Transverse colon (tissue), 3 donors: ENCODE data around the gene KRT14.

Experiments
- POLR2A ChIP-seq: fragments of 450-650 bp; IDR thresholded peaks from one replicate; pipeline ENCODE4 v1.6.1; 2016; ENCODE audit warnings: antibody characterized with exemption, mild to moderate bottlenecking, moderate library complexity
- TF ChIP-seq, protein P1 (sequence below), 5 experiments: fragments of 200-600 bp in 3 of 5; fragments of 450-650 bp in 2 of 5; sonication (generic) in 3 of 5; IDR thresholded peaks; 1 replicate in 2 of 5; 2 replicates in 3 of 5; pipeline ENCODE4 v1.5.1; 2016 to 2017; ENCODE audit warnings: antibody characterized with exemption in 5 of 5, inconsistent platforms in 3 of 5, mild to moderate bottlenecking in 2 of 5, moderate library complexity in 1 of 5

GRCh38 chr17:41635121-41636097 is 48.7 kb upstream of the KRT14 start:
- no peak for TF ChIP-seq POLR2A
- TF ChIP-seq, protein P1, sequence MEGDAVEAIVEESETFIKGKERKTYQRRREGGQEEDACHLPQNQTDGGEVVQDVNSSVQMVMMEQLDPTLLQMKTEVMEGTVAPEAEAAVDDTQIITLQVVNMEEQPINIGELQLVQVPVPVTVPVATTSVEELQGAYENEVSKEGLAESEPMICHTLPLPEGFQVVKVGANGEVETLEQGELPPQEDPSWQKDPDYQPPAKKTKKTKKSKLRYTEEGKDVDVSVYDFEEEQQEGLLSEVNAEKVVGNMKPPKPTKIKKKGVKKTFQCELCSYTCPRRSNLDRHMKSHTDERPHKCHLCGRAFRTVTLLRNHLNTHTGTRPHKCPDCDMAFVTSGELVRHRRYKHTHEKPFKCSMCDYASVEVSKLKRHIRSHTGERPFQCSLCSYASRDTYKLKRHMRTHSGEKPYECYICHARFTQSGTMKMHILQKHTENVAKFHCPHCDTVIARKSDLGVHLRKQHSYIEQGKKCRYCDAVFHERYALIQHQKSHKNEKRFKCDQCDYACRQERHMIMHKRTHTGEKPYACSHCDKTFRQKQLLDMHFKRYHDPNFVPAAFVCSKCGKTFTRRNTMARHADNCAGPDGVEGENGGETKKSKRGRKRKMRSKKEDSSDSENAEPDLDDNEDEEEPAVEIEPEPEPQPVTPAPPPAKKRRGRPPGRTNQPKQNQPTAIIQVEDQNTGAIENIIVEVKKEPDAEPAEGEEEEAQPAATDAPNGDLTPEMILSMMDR (IDR thresholded peaks at IDR 0.05) = no peak
